Ascending aorta (tissue), 2 donors: ENCODE data around the gene MCF2. TPM values are rescaled to one million over a fixed set of nuclear protein-coding genes. Genes with fewer than 3 reads are reported as not detected.

Source experiments
- DNase-seq, 2 donors: peaks; one replicate each; pipeline ENCODE4 v3.0.0-alpha.2; 2019; ENCODE audit warnings: low spot score in 2 of 2
- H3K27ac ChIP-seq, 2 donors: fragments of 200-600 bp; sonication (generic); one replicate each; pipeline ENCODE4 v1.5.1; 2016 to 2017; ENCODE audit warnings: mild to moderate bottlenecking in 1 of 2
- H3K27me3 ChIP-seq: fragments of 200-600 bp; sonication (generic); one replicate; pipeline ENCODE4 v1.5.1; 2017
- H3K36me3 ChIP-seq, 2 donors: fragments of 200-600 bp; sonication (generic); one replicate each; pipeline ENCODE4 v1.5.1; 2016
- H3K4me1 ChIP-seq, 2 donors: fragments of 200-600 bp; sonication (generic); one replicate each; pipeline ENCODE4 v1.5.1; 2016 to 2017; ENCODE audit warnings: mild to moderate bottlenecking in 1 of 2
- H3K4me3 ChIP-seq, 2 donors: fragments of 200-600 bp; sonication (generic); one replicate each; pipeline ENCODE4 v1.5.1; 2016 to 2017; ENCODE audit warnings: mild to moderate bottlenecking in 1 of 2
- H3K9me3 ChIP-seq, 2 donors: fragments of 200-600 bp; sonication (generic); one replicate each; pipeline ENCODE4 v1.5.1; 2016
- intact Hi-C: fragments of 100-400 bp; cut with DNase I; formaldehyde crosslinking; loops from one replicate; pipeline ENCODE4 v1.15.1; 2023
- total RNA-seq: library from RNA; depleted of rRNA; stranded (reverse); fragments of >200 nt; gene quantifications from one replicate; pipeline ENCODE4 v1.1.0, GENCODE V29; 2016
- TF ChIP-seq, protein P1 (sequence below), 3 experiments: fragments of 200-600 bp in 2 of 3; fragments of 450-650 bp in 1 of 3; sonication (generic) in 2 of 3; IDR thresholded peaks; one replicate each; pipeline ENCODE4 v1.5.1; 2016 to 2019; ENCODE audit warnings: antibody characterized with exemption in 3 of 3, mild to moderate bottlenecking in 1 of 3, moderate library complexity in 1 of 3

The MCF2 gene, protein sequence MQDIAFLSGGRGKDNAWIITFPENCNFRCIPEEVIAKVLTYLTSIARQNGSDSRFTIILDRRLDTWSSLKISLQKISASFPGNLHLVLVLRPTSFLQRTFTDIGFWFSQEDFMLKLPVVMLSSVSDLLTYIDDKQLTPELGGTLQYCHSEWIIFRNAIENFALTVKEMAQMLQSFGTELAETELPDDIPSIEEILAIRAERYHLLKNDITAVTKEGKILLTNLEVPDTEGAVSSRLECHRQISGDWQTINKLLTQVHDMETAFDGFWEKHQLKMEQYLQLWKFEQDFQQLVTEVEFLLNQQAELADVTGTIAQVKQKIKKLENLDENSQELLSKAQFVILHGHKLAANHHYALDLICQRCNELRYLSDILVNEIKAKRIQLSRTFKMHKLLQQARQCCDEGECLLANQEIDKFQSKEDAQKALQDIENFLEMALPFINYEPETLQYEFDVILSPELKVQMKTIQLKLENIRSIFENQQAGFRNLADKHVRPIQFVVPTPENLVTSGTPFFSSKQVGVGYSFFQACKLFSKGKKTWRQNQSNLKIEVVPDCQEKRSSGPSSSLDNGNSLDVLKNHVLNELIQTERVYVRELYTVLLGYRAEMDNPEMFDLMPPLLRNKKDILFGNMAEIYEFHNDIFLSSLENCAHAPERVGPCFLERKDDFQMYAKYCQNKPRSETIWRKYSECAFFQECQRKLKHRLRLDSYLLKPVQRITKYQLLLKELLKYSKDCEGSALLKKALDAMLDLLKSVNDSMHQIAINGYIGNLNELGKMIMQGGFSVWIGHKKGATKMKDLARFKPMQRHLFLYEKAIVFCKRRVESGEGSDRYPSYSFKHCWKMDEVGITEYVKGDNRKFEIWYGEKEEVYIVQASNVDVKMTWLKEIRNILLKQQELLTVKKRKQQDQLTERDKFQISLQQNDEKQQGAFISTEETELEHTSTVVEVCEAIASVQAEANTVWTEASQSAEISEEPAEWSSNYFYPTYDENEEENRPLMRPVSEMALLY
- not detected for total RNA-seq

DNA sequence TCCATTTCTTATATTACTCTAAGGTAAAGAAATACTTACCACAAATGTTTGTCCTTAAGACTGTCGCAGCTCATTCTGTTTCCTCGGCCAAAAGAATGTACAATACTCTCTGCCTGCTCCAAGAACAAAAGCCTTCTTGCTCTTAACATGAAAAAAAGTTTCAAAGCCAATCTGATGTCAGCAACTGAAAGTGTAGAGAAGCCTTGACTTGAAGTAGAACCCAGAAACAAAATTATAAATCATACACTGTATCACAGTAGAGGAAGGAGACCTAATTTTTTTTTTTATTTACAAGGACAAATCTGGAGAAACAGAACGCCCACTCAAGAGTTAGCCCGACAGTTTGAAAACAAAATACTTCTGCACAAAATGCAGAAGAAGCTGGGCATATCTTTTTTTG lies at the start of gene MCF2:
Gene MCF2 (minus strand): TSS at position 101 of the 400 bp plus-strand sequence. CDS start 56,423 bp downstream, outside the sequence.
- no peak for DNase-seq
- intact Hi-C loops: no loop called here
- H3K9me3 ChIP-seq: no peaks in the 10 kb centered on the region
- H3K27me3 ChIP-seq: no peaks in the 10 kb centered on the region
- TF ChIP-seq, protein P1, sequence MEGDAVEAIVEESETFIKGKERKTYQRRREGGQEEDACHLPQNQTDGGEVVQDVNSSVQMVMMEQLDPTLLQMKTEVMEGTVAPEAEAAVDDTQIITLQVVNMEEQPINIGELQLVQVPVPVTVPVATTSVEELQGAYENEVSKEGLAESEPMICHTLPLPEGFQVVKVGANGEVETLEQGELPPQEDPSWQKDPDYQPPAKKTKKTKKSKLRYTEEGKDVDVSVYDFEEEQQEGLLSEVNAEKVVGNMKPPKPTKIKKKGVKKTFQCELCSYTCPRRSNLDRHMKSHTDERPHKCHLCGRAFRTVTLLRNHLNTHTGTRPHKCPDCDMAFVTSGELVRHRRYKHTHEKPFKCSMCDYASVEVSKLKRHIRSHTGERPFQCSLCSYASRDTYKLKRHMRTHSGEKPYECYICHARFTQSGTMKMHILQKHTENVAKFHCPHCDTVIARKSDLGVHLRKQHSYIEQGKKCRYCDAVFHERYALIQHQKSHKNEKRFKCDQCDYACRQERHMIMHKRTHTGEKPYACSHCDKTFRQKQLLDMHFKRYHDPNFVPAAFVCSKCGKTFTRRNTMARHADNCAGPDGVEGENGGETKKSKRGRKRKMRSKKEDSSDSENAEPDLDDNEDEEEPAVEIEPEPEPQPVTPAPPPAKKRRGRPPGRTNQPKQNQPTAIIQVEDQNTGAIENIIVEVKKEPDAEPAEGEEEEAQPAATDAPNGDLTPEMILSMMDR (IDR thresholded peaks at IDR 0.05): no peak
- no peak within 1 kb of the TSS for H3K27ac ChIP-seq
- H3K4me1 ChIP-seq: no peaks in the 10 kb centered on the region
- no peak within 1 kb of the TSS for H3K4me3 ChIP-seq
- no peaks in the 10 kb centered on the region for H3K36me3 ChIP-seq

DNA sequence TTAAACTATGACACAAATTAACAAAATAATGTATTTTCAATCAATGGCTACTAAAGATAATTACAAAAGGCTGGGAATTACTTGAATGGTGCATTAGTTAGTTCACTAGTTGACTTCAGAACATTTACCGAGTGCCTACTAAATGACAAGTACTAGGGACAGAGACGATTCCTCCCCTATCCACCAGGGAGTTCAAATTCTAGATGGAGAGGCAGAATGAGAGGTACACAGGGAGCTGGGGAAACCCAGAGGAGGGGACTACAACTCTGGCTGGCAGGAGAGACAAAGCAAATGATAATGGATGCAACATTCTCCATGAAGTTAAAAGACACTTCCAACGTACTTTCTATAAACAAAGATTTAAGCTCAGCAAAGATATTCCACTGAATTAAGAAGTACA lies 43.1 kb upstream of the MCF2 start:
- Histone ChIP-seq H3K27me3 (no peaks in the 10 kb centered on the region), H3K36me3 (peaks cover 0 to 4% of the 10 kb centered on the region in 2 donors), H3K4me1 (no peaks in the 10 kb centered on the region), H3K27ac (no peak overlapping the region), H3K9me3 (peaks cover 9 to 19% of the 10 kb centered on the region in 2 donors), H3K4me3 (no peak overlapping the region)
- no peak for DNase-seq
- intact Hi-C loops: no loop called here
- TF ChIP-seq, protein P1 (IDR thresholded peaks at IDR 0.05): no peak

DNA sequence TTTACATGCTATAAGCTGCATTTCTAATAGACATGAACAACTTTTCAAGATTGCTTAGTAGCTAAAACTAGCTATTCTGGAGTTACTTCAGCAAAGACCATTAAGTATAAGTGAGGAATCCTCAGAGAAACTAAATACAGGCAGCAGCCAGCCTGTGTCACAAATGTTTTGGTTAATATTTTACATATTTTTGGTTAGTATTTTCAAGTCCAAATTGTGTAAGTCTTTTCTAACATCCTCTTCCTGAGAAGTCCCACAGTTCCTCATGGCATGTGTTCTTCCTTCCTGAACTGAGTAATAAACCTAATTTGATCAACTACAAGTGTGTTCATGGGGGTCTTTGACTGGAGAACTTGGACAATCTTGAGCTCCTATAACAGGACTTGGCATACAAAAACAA lies 42.4 kb upstream of the MCF2 start:
- Histone ChIP-seq H3K9me3 (peaks cover 9 to 19% of the 10 kb centered on the region in 2 donors), H3K4me3 (no peak overlapping the region), H3K27me3 (no peaks in the 10 kb centered on the region), H3K27ac (no peak overlapping the region), H3K36me3 (peaks cover 0 to 4% of the 10 kb centered on the region in 2 donors), H3K4me1 (no peaks in the 10 kb centered on the region)
- no peak for DNase-seq
- TF ChIP-seq, protein P1 (IDR thresholded peaks at IDR 0.05): no peak
- intact Hi-C loops: no loop called here

- no peaks in the 10 kb centered on the region for H3K27me3 ChIP-seq
- DNase-seq: no peak
- no peaks in the 10 kb centered on the region for H3K36me3 ChIP-seq
- intact Hi-C loops: loop anchor here (1.0 kb wide), 1 partner anchor 193 kb away; no protein-coding TSS in a partner anchor
- H3K4me1 ChIP-seq: no peaks in the 10 kb centered on the region
- H3K9me3 ChIP-seq: no peaks in the 10 kb centered on the region
- H3K4me3 ChIP-seq: no peak overlapping the region
- TF ChIP-seq, protein P1 (IDR thresholded peaks at IDR 0.05): no peak
- H3K27ac ChIP-seq: no peak overlapping the region
Measured at GRCh38 chrX:139739138-139739537, 31.2 kb upstream of the MCF2 start.

DNA sequence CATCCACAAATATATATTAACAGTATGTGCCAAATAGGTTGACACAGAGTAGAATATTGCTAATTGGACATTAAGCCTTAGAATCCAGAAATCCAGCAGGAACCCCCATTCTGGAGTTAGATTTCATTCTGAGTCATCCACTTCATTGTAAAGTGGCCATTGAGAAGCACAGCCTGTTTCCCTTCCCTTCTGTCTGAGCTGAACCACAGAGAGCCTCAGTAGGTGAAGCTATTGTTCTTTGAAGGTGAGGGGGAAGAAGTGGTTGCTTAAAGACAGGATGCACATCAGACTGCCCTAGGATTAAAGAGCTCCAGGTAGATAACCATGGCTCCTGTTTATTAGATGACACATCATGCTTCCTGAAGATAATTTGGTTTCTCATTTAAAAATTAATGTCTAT lies 30.6 kb upstream of the MCF2 start:
- Histone ChIP-seq H3K4me1 (no peaks in the 10 kb centered on the region), H3K27me3 (no peaks in the 10 kb centered on the region), H3K36me3 (no peaks in the 10 kb centered on the region), H3K27ac (no peak overlapping the region), H3K4me3 (no peak overlapping the region), H3K9me3 (no peaks in the 10 kb centered on the region)
- TF ChIP-seq, protein P1 (IDR thresholded peaks at IDR 0.05): no peak
- DNase-seq: no peak
- intact Hi-C loops: no loop called here
